Gastrocnemius medialis (tissue), 4 donors: ENCODE results near the gene VPS8.

Source experiments
- CTCF ChIP-seq, 5 experiments: fragments of 450-650 bp in 3 of 5; fragments of 200-600 bp in 2 of 5; sonication (generic) in 2 of 5; IDR thresholded peaks in 4 of 5; conservative IDR thresholded peaks in 1 of 5; 1 replicate in 4 of 5; 2 replicates in 1 of 5; pipeline ENCODE4 v1.5.1; 2016 to 2019; ENCODE audit warnings: antibody characterized with exemption in 5 of 5, mild to moderate bottlenecking in 3 of 5, moderate library complexity in 3 of 5
- POLR2A ChIP-seq, 2 donors: fragments of 450-650 bp; IDR thresholded peaks; one replicate each; pipeline ENCODE4 v1.6.1; 2017; ENCODE audit warnings: antibody characterized with exemption in 2 of 2, mild to moderate bottlenecking in 2 of 2, moderate library complexity in 2 of 2

- TF ChIP-seq CTCF (IDR thresholded peaks at IDR 0.05 in 4 of 5, conservative IDR thresholded peaks at IDR 0.05 in 1 of 5) (no peak), POLR2A (IDR thresholded peaks at IDR 0.05) (no peak)
Measured at GRCh38 chr3:184822081-184822480, 10.1 kb downstream of the VPS8 start.
